BLaER1 treated with 17β-estradiol and CSF1 and Interleukin-3, amounts not matched to agents 10 nM and 100 nM (cell line): ENCODE data around the gene WNT7B.

Experiments used
- H3K27ac ChIP-seq, 11 experiments: shearing (Covaris generic); formaldehyde crosslinking; 2 replicates each; pipeline ENCODE4 v1.8.1; 2022
- H3K27me3 ChIP-seq, 11 experiments: shearing (Covaris generic); formaldehyde crosslinking; 2 replicates each; pipeline ENCODE4 v1.8.1; 2022
- H3K36me3 ChIP-seq, 11 experiments: shearing (Covaris generic); formaldehyde crosslinking; 2 replicates each; pipeline ENCODE4 v1.8.1; 2022
- H3K4me1 ChIP-seq, 10 experiments: shearing (Covaris generic); formaldehyde crosslinking; 2 replicates each; pipeline ENCODE4 v1.8.1; 2022
- H3K4me2 ChIP-seq, 11 experiments: shearing (Covaris generic); formaldehyde crosslinking; 2 replicates each; pipeline ENCODE4 v1.8.1; 2022
- H3K4me3 ChIP-seq, 10 experiments: shearing (Covaris generic); formaldehyde crosslinking; 2 replicates each; pipeline ENCODE4 v1.8.1; 2022
- H3K9ac ChIP-seq, 11 experiments: shearing (Covaris generic); formaldehyde crosslinking; 2 replicates each; pipeline ENCODE4 v1.8.1; 2022
- H3K9me3 ChIP-seq, 11 experiments: shearing (Covaris generic); formaldehyde crosslinking; replicated peaks in 1 of 11; 2 replicates each; pipeline ENCODE4 v1.8.1; 2022
- H4K20me1 ChIP-seq, 11 experiments: shearing (Covaris generic); formaldehyde crosslinking; 2 replicates each; pipeline ENCODE4 v1.8.1; 2022
- Cebpa-rat ChIP-seq, 11 experiments: shearing (Covaris generic); IDR thresholded peaks; 2 replicates each; pipeline ENCODE4 v1.8.1; 2022

The WNT7B gene

GRCh38 chr22:46010951-46011626, 34.1 kb upstream of the WNT7B start:
- Histone ChIP-seq H4K20me1 (no peaks in the 10 kb centered on the region), H3K27me3 (peaks cover 0 to 8% (median 0%) of the 10 kb centered on the region in 11 experiments; a peak in 5 of 22 replicates), H3K27ac (peak overlapping the region in 1 of 11 experiments; percentile 75; a peak in 1 of 22 replicates), H3K4me3 (no peak overlapping the region), H3K9ac (peak overlapping the region in 4 of 11 experiments; percentile 16 to 30 (median 20); a peak in 4 of 22 replicates), H3K4me1 (peaks cover 47 to 73% (median 65%) of the 10 kb centered on the region in 10 experiments), H3K9me3 (peaks cover 0 to 17% (median 10%) of the 10 kb centered on the region in 11 experiments; a peak in 19 of 22 replicates), H3K36me3 (no peaks in the 10 kb centered on the region), H3K4me2 (peak overlapping the region in 7 of 11 experiments; percentile 4 to 99 (median 31); a peak in 8 of 22 replicates)
- no peak for TF ChIP-seq Cebpa-rat (IDR thresholded peaks at IDR 0.05)

- Histone ChIP-seq H4K20me1 (no peaks in the 10 kb centered on the region), H3K9ac (peak overlapping the region in 1 of 11 experiments; percentile 19; a peak in 1 of 22 replicates), H3K9me3 (peaks cover 0 to 17% (median 10%) of the 10 kb centered on the region in 11 experiments; a peak in 19 of 22 replicates), H3K27ac (no peak overlapping the region), H3K27me3 (peaks cover 0 to 8% (median 0%) of the 10 kb centered on the region in 11 experiments; a peak in 5 of 22 replicates), H3K4me2 (peak overlapping the region in 6 of 11 experiments; percentile 7 to 99 (median 36); a peak in 3 of 22 replicates), H3K4me1 (peaks cover 54 to 80% (median 72%) of the 10 kb centered on the region in 10 experiments), H3K36me3 (no peaks in the 10 kb centered on the region), H3K4me3 (no peak overlapping the region)
- TF ChIP-seq Cebpa-rat (IDR thresholded peaks at IDR 0.05) = no peak
Measured at GRCh38 chr22:46010207-46010867, 33.4 kb upstream of the WNT7B start.

GRCh38 chr22:46009730-46010129, 32.8 kb upstream of the WNT7B start:
- Histone ChIP-seq H3K4me1 (peaks cover 57 to 83% (median 77%) of the 10 kb centered on the region in 10 experiments), H3K36me3 (no peaks in the 10 kb centered on the region), H3K27ac (no peak overlapping the region), H3K27me3 (peaks cover 0 to 8% (median 0%) of the 10 kb centered on the region in 11 experiments; a peak in 5 of 22 replicates), H4K20me1 (no peaks in the 10 kb centered on the region), H3K4me2 (no peak overlapping the region), H3K9me3 (peaks cover 0 to 17% (median 10%) of the 10 kb centered on the region in 11 experiments; a peak in 19 of 22 replicates), H3K9ac (no peak overlapping the region), H3K4me3 (no peak overlapping the region)
- TF ChIP-seq Cebpa-rat (IDR thresholded peaks at IDR 0.05) = no peak

GRCh38 chr22:46008836-46009596, 32.1 kb upstream of the WNT7B start:
- H3K36me3 ChIP-seq = no peaks in the 10 kb centered on the region
- no peak overlapping the region for H3K9ac ChIP-seq
- H3K4me2 ChIP-seq = no peak overlapping the region
- no peak overlapping the region for H3K27ac ChIP-seq
- peaks cover 0 to under 1% (median 0%) of the 10 kb centered on the region in 11 experiments; a peak in 4 of 22 replicates for H3K27me3 ChIP-seq
- no peak for TF ChIP-seq Cebpa-rat (IDR thresholded peaks at IDR 0.05)
- peaks cover 59 to 85% (median 78%) of the 10 kb centered on the region in 10 experiments for H3K4me1 ChIP-seq
- peaks cover 0 to 17% (median 10%) of the 10 kb centered on the region in 11 experiments; a peak in 19 of 22 replicates for H3K9me3 ChIP-seq
- H4K20me1 ChIP-seq = no peaks in the 10 kb centered on the region
- H3K4me3 ChIP-seq = no peak overlapping the region

GRCh38 chr22:46008291-46008690, 31.3 kb upstream of the WNT7B start:
- Histone ChIP-seq H3K27me3 (no peaks in the 10 kb centered on the region), H3K4me3 (no peak overlapping the region), H4K20me1 (no peaks in the 10 kb centered on the region)

GRCh38 chr22:46007848-46008261, 30.9 kb upstream of the WNT7B start:
- no peak for TF ChIP-seq Cebpa-rat (IDR thresholded peaks at IDR 0.05)
- peak overlapping the region in 6 of 11 experiments; percentile 49 to 68 (median 58); a peak in 5 of 22 replicates for H3K9ac ChIP-seq
- peak overlapping the region; percentile 92 to 98 (median 96) for H3K4me2 ChIP-seq
- H3K4me3 ChIP-seq = no peak overlapping the region
- H3K36me3 ChIP-seq = no peaks in the 10 kb centered on the region
- H3K9me3 ChIP-seq = peaks cover 0 to 17% (median 10%) of the 10 kb centered on the region in 11 experiments; a peak in 19 of 22 replicates
- peaks cover 65 to 80% (median 75%) of the 10 kb centered on the region in 10 experiments for H3K4me1 ChIP-seq
- no peaks in the 10 kb centered on the region for H3K27me3 ChIP-seq
- H4K20me1 ChIP-seq = no peaks in the 10 kb centered on the region
- H3K27ac ChIP-seq = peak overlapping the region in 5 of 11 experiments; percentile 18 to 76 (median 65); a peak in 5 of 22 replicates

More at GRCh38 chr22:46008291-46008690, 31.3 kb upstream of the WNT7B start:
- Histone ChIP-seq H3K9ac (0 out of 22 replicates have a peak overlapping the region, but pooled peaks of 1 of the 11 experiments have one; percentile 46), H3K4me2 (peak overlapping the region; percentile 92 to 98 (median 96); a peak in 16 of 22 replicates), H3K27ac (peak overlapping the region in 1 of 11 experiments; percentile 69; a peak in 1 of 22 replicates), H3K9me3 (peaks cover 0 to 17% (median 10%) of the 10 kb centered on the region in 11 experiments; a peak in 19 of 22 replicates), H3K36me3 (no peaks in the 10 kb centered on the region), H3K4me1 (peaks cover 65 to 83% (median 77%) of the 10 kb centered on the region in 10 experiments)
- no peak for TF ChIP-seq Cebpa-rat (IDR thresholded peaks at IDR 0.05)

- H3K27me3 ChIP-seq = no peaks in the 10 kb centered on the region
- H3K36me3 ChIP-seq = no peaks in the 10 kb centered on the region
- H3K9me3 ChIP-seq = peaks cover 0 to 17% (median 10%) of the 10 kb centered on the region in 11 experiments; a peak in 19 of 22 replicates
- peak overlapping the region; percentile 57 to 76 (median 69) for H3K27ac ChIP-seq
- 0 out of 22 replicates have a peak, but pooled peaks of 1 of the 11 experiments have one; percentile 2 for TF ChIP-seq Cebpa-rat (IDR thresholded peaks at IDR 0.05)
- H3K4me1 ChIP-seq = peaks cover 65 to 79% (median 69%) of the 10 kb centered on the region in 10 experiments
- peak overlapping the region; percentile 49 to 74 (median 63); a peak in 21 of 22 replicates for H3K9ac ChIP-seq
- peak overlapping the region in 8 of 10 experiments; percentile 12 to 54 (median 31); a peak in 10 of 20 replicates for H3K4me3 ChIP-seq
- peak overlapping the region; percentile 92 to 98 (median 96) for H3K4me2 ChIP-seq
- no peaks in the 10 kb centered on the region for H4K20me1 ChIP-seq
Measured at GRCh38 chr22:46007003-46007847, 30.3 kb upstream of the WNT7B start.
